H9 (cell line): ENCODE measurements around the gene FAM151A. TPM values are rescaled to one million over a fixed set of nuclear protein-coding genes. Genes with fewer than 3 reads are reported as not detected.

Experiments
- DNase-seq: peaks from one replicate; pipeline ENCODE4 v3.0.0-alpha.2; 2017
- H2AFZ ChIP-seq: one replicate; pipeline ENCODE4 v1.6.1; 2013; ENCODE audit warnings: mild to moderate bottlenecking, low read length, control low read depth, moderate library complexity
- H2AK5ac ChIP-seq: 2 replicates; pipeline ENCODE4 v1.6.1; 2013; ENCODE audit warnings: low read length, control low read depth, mixed read lengths; ENCODE audit not compliant: insufficient read length
- H2BK120ac ChIP-seq: one replicate; pipeline ENCODE4 v1.6.1; 2013; ENCODE audit warnings: low read depth, mild to moderate bottlenecking, low read length, control low read depth, inconsistent platforms; ENCODE audit not compliant: poor library complexity, severe bottlenecking
- H2BK12ac ChIP-seq: 2 replicates; pipeline ENCODE4 v1.6.1; 2013; ENCODE audit warnings: low read length, control low read depth, mixed read lengths, low read depth; ENCODE audit not compliant: insufficient read length
- H2BK15ac ChIP-seq: 2 replicates; pipeline ENCODE4 v1.6.1; 2013; ENCODE audit warnings: low read depth, low read length, control low read depth
- H2BK20ac ChIP-seq: one replicate; pipeline ENCODE4 v1.6.1; 2013; ENCODE audit warnings: low read depth, mild to moderate bottlenecking, low read length, control low read depth, inconsistent platforms; ENCODE audit not compliant: poor library complexity, severe bottlenecking
- H2BK5ac ChIP-seq: 2 replicates; pipeline ENCODE4 v1.6.1; 2013; ENCODE audit warnings: low read length, control low read depth, mixed read lengths; ENCODE audit not compliant: insufficient read length
- H3K14ac ChIP-seq: 2 replicates; pipeline ENCODE4 v1.6.1; 2013; ENCODE audit warnings: low read length, control low read depth; ENCODE audit not compliant: insufficient read depth
- H3K18ac ChIP-seq: 2 replicates; pipeline ENCODE4 v1.6.1; 2013; ENCODE audit warnings: low read depth, mild to moderate bottlenecking, mixed read lengths, low read length, control low read depth; ENCODE audit not compliant: insufficient read length
- H3K23ac ChIP-seq: 2 replicates; pipeline ENCODE4 v1.6.1; 2013; ENCODE audit warnings: low read length, control low read depth, mixed read lengths, low read depth; ENCODE audit not compliant: insufficient read length
- H3K23me2 ChIP-seq: 2 replicates; pipeline ENCODE4 v1.6.1; 2013; ENCODE audit warnings: low read depth, mild to moderate bottlenecking, mixed read lengths, low read length, control low read depth; ENCODE audit not compliant: insufficient read length, poor library complexity, severe bottlenecking
- H3K27ac ChIP-seq: 2 replicates; pipeline ENCODE4 v1.5.1; 2013; ENCODE audit warnings: low read length, control low read depth, mixed read lengths, low read depth; ENCODE audit not compliant: insufficient read length
- H3K27me3 ChIP-seq: 2 replicates; pipeline ENCODE4 v1.6.1; 2013; ENCODE audit warnings: low read length, control low read depth, inconsistent platforms; ENCODE audit not compliant: insufficient read depth
- H3K4ac ChIP-seq: 2 replicates; pipeline ENCODE4 v1.6.1; 2013; ENCODE audit warnings: low read depth, mild to moderate bottlenecking, control low read depth, inconsistent platforms, low read length, moderate library complexity
- H3K4me1 ChIP-seq: 2 replicates; pipeline ENCODE4 v1.6.1; 2013; ENCODE audit warnings: low read length, control low read depth, inconsistent platforms; ENCODE audit not compliant: insufficient read depth
- H3K4me2 ChIP-seq: 2 replicates; pipeline ENCODE4 v1.6.1; 2013; ENCODE audit warnings: low read length, control low read depth, mixed read lengths; ENCODE audit not compliant: insufficient read length, insufficient read depth
- H3K56ac ChIP-seq: 2 replicates; pipeline ENCODE4 v1.6.1; 2013; ENCODE audit warnings: low read depth, mild to moderate bottlenecking, mixed read lengths, low read length, control low read depth; ENCODE audit not compliant: insufficient read length
- H3K79me1 ChIP-seq: 2 replicates; pipeline ENCODE4 v1.6.1; 2013; ENCODE audit warnings: low read depth, mild to moderate bottlenecking, moderate library complexity, low read length, control low read depth, inconsistent platforms; ENCODE audit not compliant: insufficient read depth, poor library complexity, severe bottlenecking
- H3K79me2 ChIP-seq: 2 replicates; pipeline ENCODE4 v1.6.1; 2013; ENCODE audit warnings: low read length, control low read depth, inconsistent platforms; ENCODE audit not compliant: insufficient read depth
- H3K9ac ChIP-seq: 2 replicates; pipeline ENCODE4 v1.6.1; 2013; ENCODE audit warnings: low read length, control low read depth, mixed read lengths; ENCODE audit not compliant: insufficient read length; ENCODE audit errors: extremely low read depth
- H3K9me3 ChIP-seq: one replicate; pipeline ENCODE4 v1.6.1; 2013; ENCODE audit warnings: low read depth, low read length, inconsistent platforms; ENCODE audit not compliant: control insufficient read depth
- H3T11ph ChIP-seq: one replicate; pipeline ENCODE4 v1.6.1; 2013; ENCODE audit warnings: mild to moderate bottlenecking, low read length, control low read depth, inconsistent platforms
- H4K20me1 ChIP-seq: one replicate; pipeline ENCODE4 v1.6.1; 2013; ENCODE audit not compliant: control insufficient read depth, insufficient read length, insufficient read depth
- H4K5ac ChIP-seq: 2 replicates; pipeline ENCODE4 v1.6.1; 2013; ENCODE audit warnings: low read depth, mild to moderate bottlenecking, mixed read lengths, low read length, control low read depth; ENCODE audit not compliant: insufficient read length
- H4K8ac ChIP-seq: replicated peaks from 2 replicates; pipeline ENCODE4 v1.6.1; 2013; ENCODE audit warnings: low read length, control low read depth, mixed read lengths, low read depth; ENCODE audit not compliant: insufficient read length
- H4K91ac ChIP-seq: 2 replicates; pipeline ENCODE4 v1.6.1; 2013; ENCODE audit warnings: low read depth, mild to moderate bottlenecking, moderate library complexity, mixed read lengths, low read length, control low read depth; ENCODE audit not compliant: insufficient read length
- H3K27ac Mint-ChIP-seq, 3 experiments: 2 replicates in 2 of 3; 3 replicates in 1 of 3; pipeline ENCODE4 v1.8.0; 2020 to 2021; ENCODE audit warnings: mixed read lengths in 3 of 3, mild to moderate bottlenecking in 1 of 3, moderate library complexity in 1 of 3
- H3K27me3 Mint-ChIP-seq: 2 replicates; pipeline ENCODE4 v1.8.0; 2021; ENCODE audit warnings: low read depth, mild to moderate bottlenecking, moderate library complexity, mixed read lengths
- H3K36me3 Mint-ChIP-seq, 3 experiments: 2 replicates in 2 of 3; 3 replicates in 1 of 3; pipeline ENCODE4 v1.8.0; 2020 to 2021; ENCODE audit warnings: low read depth in 3 of 3, mixed read lengths in 3 of 3; ENCODE audit not compliant: insufficient read depth in 1 of 3
- H3K4me1 Mint-ChIP-seq, 2 experiments: 2 replicates each; pipeline ENCODE4 v1.8.0; 2020; ENCODE audit warnings: mixed read lengths in 2 of 2
- H3K4me3 Mint-ChIP-seq, 2 experiments: 2 replicates in 1 of 2; 3 replicates in 1 of 2; pipeline ENCODE4 v1.8.0; 2020 to 2021; ENCODE audit warnings: mild to moderate bottlenecking in 2 of 2, mixed read lengths in 2 of 2, moderate library complexity in 1 of 2
- H3K9me3 Mint-ChIP-seq, 2 experiments: 2 replicates in 1 of 2; 3 replicates in 1 of 2; pipeline ENCODE4 v1.8.0; 2020; ENCODE audit warnings: mild to moderate bottlenecking in 2 of 2, mixed read lengths in 2 of 2, moderate library complexity in 1 of 2
- WGBS: extraction: QIAGEN DNeasy Blood & Tissue Kit; methylation state at CpG from one replicate; pipeline ENCODE4 v1.1.7; 2013; ENCODE audit warnings: missing lambda C conversion rate, low lambda C conversion rate, mixed read lengths; ENCODE audit not compliant: insufficient read length; ENCODE audit errors: extremely low coverage; 5-methylcytosine and 5-hydroxymethylcytosine counted together
- total RNA-seq: library from RNA; stranded (reverse); gene quantifications from 2 replicates; pipeline ENCODE4 v1.2.1, GENCODE V29; 2021
- TF ChIP-seq, protein P1 (sequence below): fragments of 200-600 bp; sonication (generic); conservative IDR thresholded peaks from 3 replicates; pipeline ENCODE4 v1.8.0; 2021; ENCODE audit warnings: antibody characterized with exemption, mild to moderate bottlenecking

The FAM151A gene
- total RNA-seq, 1 experiment from 2014 or later, result not detected

DNA sequence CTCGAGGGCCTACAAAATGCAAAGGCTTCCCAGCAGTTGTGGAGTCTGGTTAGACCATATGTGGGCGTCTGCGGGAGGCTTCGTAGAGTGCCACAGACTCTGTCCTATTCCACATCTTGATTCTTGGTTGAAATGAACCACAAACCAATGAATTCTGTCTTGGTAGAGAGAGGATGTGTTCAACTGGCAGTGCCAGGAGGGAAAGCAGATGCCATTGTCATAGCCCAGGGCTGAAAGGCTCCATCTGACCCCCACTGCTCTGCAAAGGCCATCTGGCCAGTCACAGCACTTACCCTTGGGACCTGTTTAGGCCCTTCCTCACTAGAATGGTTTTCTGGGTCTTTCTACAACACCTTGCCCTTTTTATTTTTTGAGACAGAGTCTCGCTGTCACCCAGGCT is 53.2 kb downstream of the FAM151A start:
- H3K9me3 Mint-ChIP-seq, result no peaks in the 10 kb centered on the region
- no CpG with 5 or more reads among the region's 5 CpGs for WGBS

More for the DNA sequence above, 53.2 kb downstream of the FAM151A start:
- Histone ChIP-seq H4K20me1 (no peaks in the 10 kb centered on the region), H4K91ac (no peak overlapping the region), H3K23me2 (no peaks in the 10 kb centered on the region), H3K4me2 (no peak overlapping the region), H3T11ph (no peak overlapping the region), H3K4me1 (peaks cover 14% of the 10 kb centered on the region; the same call in 1 of the 2 replicates), H3K79me1 (no peaks in the 10 kb centered on the region), H2AK5ac (no peak overlapping the region), H2BK120ac (no peak overlapping the region), H3K56ac (no peak overlapping the region), H3K27ac (no peak overlapping the region), H2BK20ac (no peak overlapping the region), H4K5ac (no peak overlapping the region), H4K8ac (no peak overlapping the region), H2AFZ (no peak overlapping the region), H3K23ac (no peak overlapping the region), H3K27me3 (no peaks in the 10 kb centered on the region), H2BK12ac (no peak overlapping the region), H3K4ac (no peak overlapping the region), H3K14ac (no peak overlapping the region), H3K79me2 (no peaks in the 10 kb centered on the region), H3K18ac (no peak overlapping the region), H3K9ac (no peak overlapping the region), H2BK5ac (no peak overlapping the region), H3K9me3 (no peaks in the 10 kb centered on the region), H2BK15ac (no peak overlapping the region)
- Mint-ChIP-seq H3K4me3 (no peak overlapping the region), H3K27ac (peak overlapping the region in 2 of 3 experiments; percentile 86 to 90; a peak in 4 of 7 replicates), H3K4me1 (peaks cover 40 to 56% of the 10 kb centered on the region in 2 experiments), H3K27me3 (no peaks in the 10 kb centered on the region; the same call in 1 of the 2 replicates), H3K36me3 (no peaks in the 10 kb centered on the region)
- DNase-seq, result no peak
- TF ChIP-seq, protein P1, sequence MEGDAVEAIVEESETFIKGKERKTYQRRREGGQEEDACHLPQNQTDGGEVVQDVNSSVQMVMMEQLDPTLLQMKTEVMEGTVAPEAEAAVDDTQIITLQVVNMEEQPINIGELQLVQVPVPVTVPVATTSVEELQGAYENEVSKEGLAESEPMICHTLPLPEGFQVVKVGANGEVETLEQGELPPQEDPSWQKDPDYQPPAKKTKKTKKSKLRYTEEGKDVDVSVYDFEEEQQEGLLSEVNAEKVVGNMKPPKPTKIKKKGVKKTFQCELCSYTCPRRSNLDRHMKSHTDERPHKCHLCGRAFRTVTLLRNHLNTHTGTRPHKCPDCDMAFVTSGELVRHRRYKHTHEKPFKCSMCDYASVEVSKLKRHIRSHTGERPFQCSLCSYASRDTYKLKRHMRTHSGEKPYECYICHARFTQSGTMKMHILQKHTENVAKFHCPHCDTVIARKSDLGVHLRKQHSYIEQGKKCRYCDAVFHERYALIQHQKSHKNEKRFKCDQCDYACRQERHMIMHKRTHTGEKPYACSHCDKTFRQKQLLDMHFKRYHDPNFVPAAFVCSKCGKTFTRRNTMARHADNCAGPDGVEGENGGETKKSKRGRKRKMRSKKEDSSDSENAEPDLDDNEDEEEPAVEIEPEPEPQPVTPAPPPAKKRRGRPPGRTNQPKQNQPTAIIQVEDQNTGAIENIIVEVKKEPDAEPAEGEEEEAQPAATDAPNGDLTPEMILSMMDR, result no peak
